Brain microvascular endothelial cell (primary cell): ENCODE data around the gene STK39.

Source experiments
- DNase-seq: peaks from one replicate; pipeline ENCODE4 v3.0.0-alpha.2; 2020
- H3K27ac ChIP-seq: fragments of 250-450 bp; sonication (Bioruptor Pico); 2 replicates; pipeline ENCODE4 v1.5.1; 2020; ENCODE audit warnings: mild to moderate bottlenecking, moderate library complexity
- H3K27me3 ChIP-seq: fragments of 250-450 bp; sonication (Bioruptor Pico); replicated peaks from 2 replicates; pipeline ENCODE4 v1.5.1; 2020; ENCODE audit warnings: mild to moderate bottlenecking
- H3K36me3 ChIP-seq: fragments of 250-450 bp; sonication (Bioruptor Pico); replicated peaks from 2 replicates; pipeline ENCODE4 v1.5.1; 2020; ENCODE audit warnings: mild to moderate bottlenecking
- H3K4me3 ChIP-seq: 2 replicates; pipeline ENCODE4 v1.5.1; 2011; ENCODE audit warnings: low read depth, mild to moderate bottlenecking, control low read depth, low read length, moderate library complexity
- CTCF ChIP-seq: IDR thresholded peaks from 2 replicates; pipeline ENCODE4 v1.5.1; 2011; ENCODE audit warnings: low read depth, mild to moderate bottlenecking, moderate library complexity, low read length, control low read depth, inconsistent platforms; ENCODE audit errors: missing control alignments
- in situ Hi-C: cut with HindIII; loops from 2 replicates; pipeline ENCODE4 v1.10.0; 2017; ENCODE audit warnings: low sequenced_read_pairs, low pct_ligation_motif_present

STK39 gene

GRCh38 chr2:168212866-168213265 is 34.5 kb downstream of the STK39 start:
- Histone ChIP-seq H3K36me3 (no peaks in the 10 kb centered on the region), H3K27ac (no peak overlapping the region), H3K4me3 (no peak overlapping the region), H3K27me3 (no peaks in the 10 kb centered on the region)
- TF ChIP-seq CTCF = no peak
- no peak for DNase-seq
- in situ Hi-C loops = no loop called here

GRCh38 chr2:168212167-168212566 is 35.2 kb downstream of the STK39 start:
- Histone ChIP-seq H3K27me3 (no peaks in the 10 kb centered on the region), H3K36me3 (no peaks in the 10 kb centered on the region), H3K27ac (no peak overlapping the region), H3K4me3 (no peak overlapping the region)
- DNase-seq = no peak
- TF ChIP-seq CTCF = no peak
- in situ Hi-C loops = no loop called here

GRCh38 chr2:168211664-168212163 is 35.7 kb downstream of the STK39 start:
- no peak for DNase-seq
- no peak for TF ChIP-seq CTCF
- Histone ChIP-seq H3K27ac (no peak overlapping the region), H3K4me3 (no peak overlapping the region), H3K36me3 (no peaks in the 10 kb centered on the region), H3K27me3 (no peaks in the 10 kb centered on the region)
- in situ Hi-C loops = no loop called here

- H3K27ac ChIP-seq = peak overlapping the region; percentile 16
- peak overlapping the region; percentile 34 for H3K4me3 ChIP-seq
- in situ Hi-C loops = no loop called here
Measured at GRCh38 chr2:168210895-168211570, 36.4 kb downstream of the STK39 start.

GRCh38 chr2:168210216-168210894 is 37.0 kb downstream of the STK39 start:
- in situ Hi-C loops = no loop called here
- Histone ChIP-seq H3K4me3 (no peak overlapping the region), H3K36me3 (no peaks in the 10 kb centered on the region), H3K27ac (peak overlapping the region; percentile 16), H3K27me3 (no peaks in the 10 kb centered on the region)
- TF ChIP-seq CTCF = no peak
- no peak for DNase-seq

More at GRCh38 chr2:168210895-168211570, 36.4 kb downstream of the STK39 start:
- peak; percentile 63 for DNase-seq
- Histone ChIP-seq H3K36me3 (no peaks in the 10 kb centered on the region), H3K27me3 (no peaks in the 10 kb centered on the region)
- no peak for TF ChIP-seq CTCF
